NCI-H526 treated with DMSO at 0.1 percent for 48 hours (cell line): ENCODE results near the gene INTS7.
"Not testable (repeated sequence)": the region's sequence is repeated elsewhere in the genome, so short reads cannot be mapped to it uniquely, and the experiment has no call there.

Experiments
- DNase-seq: peaks from one replicate; lab custom pipeline; 2025; lab: John Stamatoyannopoulos, UW

Gene INTS7

GRCh38 chr1:211978596-211978995 lies 56.8 kb downstream of the INTS7 start:
- no peak for DNase-seq

DNA sequence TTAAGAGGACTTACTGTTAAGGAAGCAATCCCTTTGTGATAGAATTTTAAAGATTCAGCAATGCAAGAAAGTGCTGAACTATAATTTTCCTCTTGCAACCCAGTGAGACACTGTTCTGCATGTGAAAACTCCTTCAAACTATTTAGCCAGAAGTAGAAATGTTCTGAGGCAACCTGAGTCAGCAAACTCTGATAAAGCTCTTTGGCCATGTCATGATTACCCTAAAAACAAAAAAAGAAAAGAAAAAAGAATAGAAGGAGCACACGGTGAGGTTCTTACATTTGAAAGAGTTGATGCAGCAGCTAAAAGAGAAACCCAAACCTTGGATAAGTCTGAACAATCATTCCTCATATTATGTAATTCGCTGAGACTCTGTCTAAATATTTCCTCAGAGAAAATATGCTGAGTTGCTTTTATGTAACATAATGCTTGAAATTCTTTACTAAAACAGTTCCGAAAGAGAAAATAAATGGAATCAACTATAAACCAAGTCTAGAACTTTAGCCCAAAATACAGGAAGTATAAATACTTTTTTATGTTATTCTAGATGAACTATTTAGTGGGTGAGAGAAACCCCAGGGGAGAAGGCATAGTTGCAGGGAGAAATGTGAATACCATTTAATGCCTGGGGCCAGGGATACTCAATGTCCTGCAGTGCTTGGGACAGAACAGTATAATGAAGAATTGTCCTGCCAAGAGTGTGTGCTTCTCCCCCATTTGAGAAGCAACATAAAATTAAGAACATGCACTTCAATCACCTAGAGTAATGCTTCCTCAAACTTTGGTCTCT lies 60.0 kb downstream of the INTS7 start:
- no peak for DNase-seq

DNA sequence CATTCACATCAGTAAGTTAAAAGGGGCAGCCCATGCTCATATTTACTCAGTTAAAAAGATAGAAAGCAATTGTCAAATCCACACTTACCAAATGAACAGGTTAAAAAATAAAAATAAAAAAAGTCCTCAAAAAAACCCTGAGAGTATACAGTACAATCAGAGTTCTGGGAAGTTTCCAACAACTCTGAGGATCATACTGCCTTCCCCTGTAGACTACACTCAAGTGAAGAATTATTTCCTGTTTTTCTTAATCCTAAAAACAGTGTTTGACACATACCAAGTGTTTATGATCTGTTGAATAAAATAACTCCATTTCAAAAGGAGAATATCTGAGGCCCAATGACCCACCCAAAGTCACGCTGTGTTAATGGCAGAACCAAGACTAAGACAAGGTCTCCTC lies 61.8 kb downstream of the INTS7 start:
- DNase-seq, result no peak

GRCh38 chr1:211968200-211968834 lies 67.0 kb downstream of the INTS7 start:
- no peak for DNase-seq

- DNase-seq, result no peak
Measured at GRCh38 chr1:211967704-211968103, 67.7 kb downstream of the INTS7 start.

GRCh38 chr1:211965108-211965805 lies 70.1 kb downstream of the INTS7 start:
- no peak for DNase-seq

GRCh38 chr1:211959680-211960079 lies 75.7 kb downstream of the INTS7 start:
- DNase-seq, result no peak

GRCh38 chr1:211959221-211959620 lies 76.1 kb downstream of the INTS7 start:
- DNase-seq, result no peak

- not testable (repeated sequence) for DNase-seq
Measured at GRCh38 chr1:211954028-211954427, 81.3 kb downstream of the INTS7 start.

GRCh38 chr1:211953543-211953942 lies 81.8 kb downstream of the INTS7 start:
- not testable (repeated sequence) for DNase-seq

- no peak for DNase-seq
Measured at GRCh38 chr1:211952299-211952698, 83.1 kb downstream of the INTS7 start.

GRCh38 chr1:211951856-211952255 lies 83.5 kb downstream of the INTS7 start:
- no peak for DNase-seq

GRCh38 chr1:211948377-211948776 lies 87.0 kb downstream of the INTS7 start:
- no peak for DNase-seq

DNA sequence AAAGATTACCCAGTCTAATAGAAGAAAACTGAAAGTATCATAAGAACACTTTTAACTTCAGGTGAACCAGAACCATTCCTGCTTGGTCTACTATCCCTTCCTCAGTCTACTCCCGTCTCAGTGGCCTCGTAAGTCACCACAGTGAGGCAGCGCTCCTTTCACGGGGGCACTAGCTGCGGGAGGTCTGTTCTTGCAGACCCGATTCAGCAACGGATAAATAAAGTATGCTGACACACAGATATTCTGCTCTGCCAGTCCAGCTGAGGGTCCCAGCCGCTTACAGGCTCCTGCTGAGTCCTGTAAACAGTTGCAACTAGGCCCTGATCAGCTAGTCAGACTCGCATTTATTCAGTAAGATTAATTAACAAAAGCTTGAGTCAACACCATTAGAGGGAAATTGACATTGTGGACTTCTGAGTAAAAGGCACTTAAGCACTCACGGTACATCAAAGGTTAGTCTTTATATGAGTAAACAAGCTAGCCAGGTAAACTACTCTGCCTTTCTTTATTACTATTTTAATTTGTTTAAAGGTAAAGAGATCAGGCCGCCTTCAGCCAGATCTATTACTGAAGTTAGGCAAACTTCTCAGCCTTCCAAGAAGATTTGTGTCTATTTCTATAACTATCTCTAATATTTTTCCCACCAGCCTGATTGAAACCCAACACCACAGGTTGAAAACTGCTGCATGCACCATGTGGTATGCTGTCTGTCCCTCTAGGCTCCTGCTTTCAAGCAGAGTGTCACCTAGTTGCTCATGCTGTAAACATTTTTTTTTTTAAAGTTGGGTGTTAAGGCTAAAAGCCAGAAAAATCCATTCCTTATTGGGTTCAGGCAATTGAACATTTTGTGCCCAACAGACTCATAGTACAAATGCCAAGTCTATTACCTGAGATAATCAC lies 87.7 kb downstream of the INTS7 start:
- DNase-seq, result no peak

GRCh38 chr1:211944733-211945500 lies 90.4 kb downstream of the INTS7 start:
- no peak for DNase-seq

DNA sequence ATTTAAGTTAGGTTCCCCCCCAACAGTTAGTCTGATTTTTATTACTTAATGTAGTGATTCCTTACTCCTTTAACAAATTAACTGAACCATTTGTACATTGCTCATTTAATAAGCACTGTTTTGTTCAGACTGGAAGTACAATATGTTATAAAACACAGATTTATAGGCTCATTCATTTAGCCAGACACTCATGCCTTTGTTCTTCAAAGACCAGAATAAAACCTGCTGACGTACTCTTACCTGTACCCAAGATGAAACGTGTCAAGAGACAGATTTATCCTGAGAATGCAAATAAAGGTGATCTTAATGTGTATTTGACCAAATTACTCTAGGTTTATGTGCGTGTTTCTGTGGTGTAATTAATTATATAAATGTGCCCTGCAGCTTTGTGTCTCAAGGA lies 92.8 kb downstream of the INTS7 start:
- no peak for DNase-seq

- DNase-seq, result no peak
Measured at GRCh38 chr1:211939876-211940468, 95.4 kb downstream of the INTS7 start.

GRCh38 chr1:211938561-211938997 lies 96.8 kb downstream of the INTS7 start:
- DNase-seq, result no peak

- DNase-seq, result not testable (repeated sequence)
Measured at GRCh38 chr1:211937422-211937821, 97.9 kb downstream of the INTS7 start.

DNA sequence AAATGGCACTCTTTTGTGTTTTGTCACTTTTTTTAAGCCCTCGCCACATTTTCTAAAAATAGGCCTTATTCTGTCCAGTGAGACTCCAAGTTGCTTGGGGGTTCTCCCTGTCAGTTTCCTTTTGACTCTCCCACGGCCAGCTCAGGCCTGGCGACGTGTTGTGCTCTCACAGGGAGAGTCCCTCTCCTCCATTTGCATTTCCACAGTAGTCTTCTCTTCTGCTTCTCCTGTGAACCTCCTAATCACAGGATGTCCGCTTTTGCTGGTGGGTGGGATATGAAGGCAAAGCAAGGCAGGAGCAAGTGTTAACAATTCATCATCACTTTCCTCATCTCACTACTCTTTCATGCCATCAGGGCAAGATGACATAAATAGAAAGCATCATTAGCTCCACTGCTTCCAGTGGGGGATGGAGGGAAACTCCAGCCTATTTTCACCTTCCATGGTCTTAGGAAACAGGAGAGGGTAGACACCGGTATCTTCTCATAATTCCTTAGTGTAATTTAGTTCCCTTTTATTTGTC lies 99.8 kb downstream of the INTS7 start:
- DNase-seq, result no peak
